IMR-90 (cell line): ENCODE data around the gene CRYZL1. TPM values are rescaled to one million over a fixed set of nuclear protein-coding genes. Genes with fewer than 3 reads are reported as not detected.

Experiments used
- ATAC-seq: fragments of 200-7000 bp; cut with Tn5 transposase; 2 replicates; pipeline ENCODE4 v1.9.1; 2020; ENCODE audit warnings: low read depth, mild to moderate bottlenecking, moderate library complexity
- BruUV-seq: library from RNA; stranded (reverse); fragments of 400-500 nt; replicated peaks from 2 replicates; lab custom pipeline; 2021; lab: Mats Ljungman, UMichigan
- CTCF ChIA-PET: fragments of 300-600 bp; formaldehyde crosslinking; extraction: SDS; loops from one replicate; lab custom pipeline; 2021; ENCODE audit warnings: antibody characterized with exemption; lab: Yijun Ruan, JAX
- POLR2A ChIA-PET: fragments of 300-600 bp; sonication (Branson Sonifier 250); formaldehyde crosslinking; loops from one replicate; lab custom pipeline; 2022; ENCODE audit warnings: antibody characterized with exemption; ENCODE audit not compliant: unreplicated experiment; lab: Charles Lee
- DNase-seq: peaks from one replicate; pipeline ENCODE4 v3.0.0; 2013
- H2AFZ ChIP-seq: replicated peaks from 2 replicates; pipeline ENCODE3; 2013; ENCODE audit warnings: low read length, mild to moderate bottlenecking; ENCODE audit not compliant: poor library complexity
- H2AK5ac ChIP-seq: 2 replicates; pipeline ENCODE4 v1.6.1; 2013; ENCODE audit warnings: low read depth, low read length, inconsistent platforms
- H2AK9ac ChIP-seq: replicated peaks from 2 replicates; pipeline ENCODE3; 2013; ENCODE audit warnings: mild to moderate bottlenecking, low read depth, low read length, moderate library complexity; ENCODE audit not compliant: poor library complexity
- H2BK120ac ChIP-seq: 2 replicates; pipeline ENCODE4 v1.6.1; 2013; ENCODE audit warnings: low read depth, low read length, inconsistent platforms
- H2BK15ac ChIP-seq: 3 replicates; pipeline ENCODE4 v1.6.1; 2013; ENCODE audit warnings: low read depth, low read length, inconsistent platforms
- H2BK20ac ChIP-seq: 2 replicates; pipeline ENCODE4 v1.6.1; 2013; ENCODE audit warnings: low read depth, mild to moderate bottlenecking, inconsistent platforms, low read length, moderate library complexity
- H2BK5ac ChIP-seq: 2 replicates; pipeline ENCODE4 v1.6.1; 2013; ENCODE audit warnings: mild to moderate bottlenecking, low read depth, low read length, inconsistent platforms; ENCODE audit not compliant: poor library complexity, severe bottlenecking
- H3K14ac ChIP-seq: replicated peaks from 2 replicates; pipeline ENCODE4 v1.6.1; 2013; ENCODE audit warnings: low read depth, low read length, inconsistent platforms
- H3K18ac ChIP-seq: 2 replicates; pipeline ENCODE4 v1.6.1; 2013; ENCODE audit warnings: low read depth, low read length, control low read depth
- H3K23ac ChIP-seq: 2 replicates; pipeline ENCODE4 v1.6.1; 2013; ENCODE audit warnings: low read depth, low read length, inconsistent platforms
- H3K27ac ChIP-seq: 2 replicates; pipeline ENCODE4 v1.5.1; 2013; ENCODE audit warnings: mild to moderate bottlenecking, control low read depth, low read length; ENCODE audit not compliant: insufficient read depth
- H3K27me3 ChIP-seq: 2 replicates; pipeline ENCODE4 v1.6.1; 2013; ENCODE audit warnings: low read length; ENCODE audit not compliant: control insufficient read depth, insufficient read depth
- H3K36me3 ChIP-seq: 2 replicates; pipeline ENCODE4 v1.6.1; 2013; ENCODE audit warnings: low read length, mixed read lengths; ENCODE audit not compliant: control insufficient read depth, insufficient read depth
- H3K4ac ChIP-seq: 2 replicates; pipeline ENCODE4 v1.6.1; 2013; ENCODE audit warnings: low read depth, low read length, inconsistent platforms
- H3K4me1 ChIP-seq: 2 replicates; pipeline ENCODE4 v1.6.1; 2013; ENCODE audit warnings: low read length, mixed read lengths; ENCODE audit not compliant: control insufficient read depth, insufficient read depth
- H3K4me2 ChIP-seq: 2 replicates; pipeline ENCODE4 v1.6.1; 2013; ENCODE audit warnings: low read depth, mild to moderate bottlenecking, control low read depth, low read length, moderate library complexity
- H3K4me3 ChIP-seq: 2 replicates; pipeline ENCODE4 v1.5.1; 2013; ENCODE audit warnings: low read depth, mild to moderate bottlenecking, control low read depth, low read length, moderate library complexity; ENCODE audit not compliant: insufficient read depth
- H3K56ac ChIP-seq: 2 replicates; pipeline ENCODE4 v1.6.1; 2013; ENCODE audit warnings: low read length, inconsistent platforms; ENCODE audit not compliant: insufficient read depth; ENCODE audit errors: extremely low read depth
- H3K79me1 ChIP-seq, 2 experiments: 2 replicates each; pipeline ENCODE4 v1.6.1; 2013; ENCODE audit warnings: low read length in 2 of 2, inconsistent platforms in 1 of 2, low read depth in 1 of 2
- H3K9ac ChIP-seq: 2 replicates; pipeline ENCODE4 v1.6.1; 2013; ENCODE audit warnings: low read depth, low read length, control low read depth
- H3K9me1 ChIP-seq: 2 replicates; pipeline ENCODE4 v1.6.1; 2013; ENCODE audit warnings: low read length, inconsistent platforms; ENCODE audit not compliant: insufficient read depth
- H3K9me3 ChIP-seq: 2 replicates; pipeline ENCODE4 v1.6.1; 2013; ENCODE audit warnings: low read length; ENCODE audit not compliant: control insufficient read depth, insufficient read depth
- H4K20me1 ChIP-seq: 2 replicates; pipeline ENCODE4 v1.6.1; 2013; ENCODE audit warnings: low read length, inconsistent platforms; ENCODE audit not compliant: insufficient read depth
- H4K5ac ChIP-seq: 2 replicates; pipeline ENCODE4 v1.6.1; 2013; ENCODE audit warnings: mild to moderate bottlenecking, low read depth, low read length, control low read depth
- H4K8ac ChIP-seq, 2 experiments: 2 replicates each; pipeline ENCODE4 v1.6.1; 2013; ENCODE audit warnings: low read depth in 2 of 2, low read length in 2 of 2, control low read depth in 1 of 2, inconsistent platforms in 1 of 2
- H4K91ac ChIP-seq: 2 replicates; pipeline ENCODE4 v1.6.1; 2013; ENCODE audit warnings: low read depth, low read length, inconsistent platforms; ENCODE audit not compliant: insufficient read depth
- BHLHE40 ChIP-seq: fragments of 150-350 bp; IDR thresholded peaks from 2 replicates; pipeline ENCODE4 v1.6.1; 2016; ENCODE audit warnings: mild to moderate bottlenecking, low read depth, low read length
- CEBPB ChIP-seq: IDR thresholded peaks from 2 replicates; pipeline ENCODE4 v1.6.1; 2012; ENCODE audit warnings: low read depth, low read length, improper control_type of control experiment
- CHD1 ChIP-seq: IDR thresholded peaks from 2 replicates; pipeline ENCODE4 v1.6.1; 2012; ENCODE audit warnings: low read depth, low read length, improper control_type of control experiment
- CTCF ChIP-seq: conservative IDR thresholded peaks from 2 replicates; pipeline ENCODE4 v1.5.1; 2012; ENCODE audit warnings: mild to moderate bottlenecking, low read depth, low read length, improper control_type of control experiment
- ELK1 ChIP-seq: fragments of 150-350 bp; IDR thresholded peaks from 2 replicates; pipeline ENCODE4 v1.6.1; 2016; ENCODE audit warnings: low read depth, mild to moderate bottlenecking, low read length, moderate library complexity, borderline replicate concordance
- MAFK ChIP-seq: IDR thresholded peaks from 2 replicates; pipeline ENCODE4 v1.6.1; 2012; ENCODE audit warnings: low read depth, low read length, improper control_type of control experiment
- MAZ ChIP-seq: IDR thresholded peaks from 2 replicates; pipeline ENCODE4 v1.6.1; 2012; ENCODE audit warnings: low read depth, mild to moderate bottlenecking, low read length, improper control_type of control experiment, moderate library complexity, borderline replicate concordance
- MXI1 ChIP-seq: IDR thresholded peaks from 2 replicates; pipeline ENCODE4 v1.6.1; 2012; ENCODE audit warnings: low read depth, mild to moderate bottlenecking, low read length, moderate library complexity, borderline replicate concordance
- NFE2L2 ChIP-seq: fragments of 150-350 bp; IDR thresholded peaks from 2 replicates; pipeline ENCODE4 v1.6.1; 2016; ENCODE audit warnings: low read depth, mild to moderate bottlenecking, low read length
- POLR2A ChIP-seq: IDR thresholded peaks from 2 replicates; pipeline ENCODE4 v1.6.1; 2012; ENCODE audit warnings: mild to moderate bottlenecking, low read depth, low read length
- RAD21 ChIP-seq: IDR thresholded peaks from 2 replicates; pipeline ENCODE4 v1.6.1; 2012; ENCODE audit warnings: low read length, improper control_type of control experiment
- RCOR1 ChIP-seq: IDR thresholded peaks from 2 replicates; pipeline ENCODE4 v1.6.1; 2012; ENCODE audit warnings: mild to moderate bottlenecking, low read length, improper control_type of control experiment; ENCODE audit not compliant: insufficient replicate concordance
- USF2 ChIP-seq: fragments of 150-350 bp; IDR thresholded peaks from 2 replicates; pipeline ENCODE4 v1.6.1; 2017; ENCODE audit warnings: mild to moderate bottlenecking, antibody characterized with exemption, low read length, low read depth
- WGBS, 2 experiments: methylation state at CpG; one replicate each; pipeline versions ENCODE4 v1.1.5 to v1.1.7; 2013; ENCODE audit warnings: missing lambda C conversion rate in 2 of 2; ENCODE audit not compliant: insufficient read length in 1 of 2; ENCODE audit errors: extremely low coverage in 2 of 2; 5-methylcytosine and 5-hydroxymethylcytosine counted together
- dilution Hi-C: fragments of 300-500 bp; cut with HindIII; formaldehyde crosslinking; loops from one replicate; pipeline ENCODE4 v1.14.3; 2018; ENCODE audit warnings: low sequenced_read_pairs; ENCODE audit not compliant: unreplicated experiment
- in situ Hi-C: fragments of 300-500 bp; cut with MboI; formaldehyde crosslinking; loops from 3 replicates; pipeline ENCODE4 v1.14.3; 2019; ENCODE audit warnings: low sequenced_read_pairs, inconsistent platforms, mixed read lengths
- intact Hi-C: fragments of 100-400 bp; cut with micrococcal nuclease; formaldehyde crosslinking; loops from 2 replicates; pipeline ENCODE4 v1.10.0; 2022
- polyA plus RNA-seq, 3 experiments: library from polyadenylated mRNA; depleted of rRNA; stranded (reverse); fragments of >200 nt; gene quantifications; 2 replicates each; pipeline ENCODE4 v1.2.3, GENCODE V29; 2012; ENCODE audit warnings: low replicate concordance in 1 of 3
- total RNA-seq: library from RNA; depleted of rRNA; stranded (reverse); fragments of >200 nt; gene quantifications from 2 replicates; pipeline ENCODE4 v1.2.3, GENCODE V29; 2012

CRYZL1 gene
- total and polyA plus RNA-seq, 2 of the 4 experiments (the other 2 are of a cell fraction), result 19.9 to 28.5 TPM

GRCh38 chr21:33677450-33677849, 35.9 kb upstream of the CRYZL1 start:
- Histone ChIP-seq H2BK5ac (no peak overlapping the region), H2BK20ac (no peak overlapping the region), H3K9ac (no peak overlapping the region), H3K79me1 (peaks cover 42 to 71% of the 10 kb centered on the region in 2 experiments), H3K4me1 (peaks cover 3% of the 10 kb centered on the region), H4K5ac (no peak overlapping the region), H3K9me3 (no peaks in the 10 kb centered on the region), H2AK5ac (no peak overlapping the region), H2BK120ac (no peak overlapping the region), H3K18ac (no peak overlapping the region), H2AFZ (no peak overlapping the region), H3K36me3 (no peaks in the 10 kb centered on the region), H3K27ac (no peak overlapping the region), H3K4me3 (no peak overlapping the region), H2BK15ac (no peak overlapping the region), H3K4ac (no peak overlapping the region), H2AK9ac (no peak overlapping the region), H3K4me2 (no peak overlapping the region), H3K9me1 (peaks cover 5% of the 10 kb centered on the region), H4K91ac (no peak overlapping the region), H3K27me3 (no peaks in the 10 kb centered on the region), H3K56ac (no peak overlapping the region), H3K14ac (no peak overlapping the region), H4K8ac (no peak overlapping the region), H3K23ac (no peak overlapping the region), H4K20me1 (peaks cover 10% of the 10 kb centered on the region)
- POLR2A ChIA-PET, result no interaction called here
- WGBS, 2 experiments, result 96% methylated on average over 8 of the region's 9 CpGs; no CpG with 5 or more reads in 1 of the 2 experiments
- no TSS peak for BruUV-seq
- dilution Hi-C loops (no loop called here), intact Hi-C loops (no loop called here), in situ Hi-C loops (no loop called here)
- DNase-seq (no peak), ATAC-seq (no peak)
- CTCF ChIA-PET, result interaction anchor here (0.6 to 0.7 kb wide), 2 partner anchors 18 to 27 kb away, joined by 3 to 4 read pairs; no protein-coding TSS in a partner anchor
- TF ChIP-seq ELK1 (no peak), CHD1 (no peak), MXI1 (no peak), NFE2L2 (no peak), CTCF (no peak), RAD21 (no peak), POLR2A (no peak), CEBPB (no peak), RCOR1 (no peak), BHLHE40 (no peak), USF2 (no peak), MAFK (no peak), MAZ (no peak)
